COLO829 (cell line): ENCODE measurements around the gene SUGP2.

Experiments used
- DNase-seq: peaks from one replicate; pipeline ENCODE4 v3.0.0; 2012; ENCODE audit warnings: low spot score

SUGP2 gene

GRCh38 chr19:19033426-19034203 is at the start of gene SUGP2, which contains the start of gene ARMC6:
TSS of gene SUGP2 (minus strand) at chr19:19033517. CDS start at chr19:19031071, 2,446 bp downstream.
TSS of gene ARMC6 (plus strand) at chr19:19033603. CDS start at chr19:19034210, 607 bp downstream.
- peak; percentile 99 for DNase-seq

GRCh38 chr19:19081642-19082151 is 48.4 kb upstream of the SUGP2 start:
- DNase-seq: no peak

- no peak for DNase-seq
Measured at GRCh38 chr19:19079571-19079970, 46.3 kb upstream of the SUGP2 start.

- DNase-seq: no peak
Measured at GRCh38 chr19:19078801-19079200, 45.5 kb upstream of the SUGP2 start.

GRCh38 chr19:19077103-19077502 is 43.8 kb upstream of the SUGP2 start:
- DNase-seq: no peak

- DNase-seq: no peak
Measured at GRCh38 chr19:19076476-19076875, 43.2 kb upstream of the SUGP2 start.

GRCh38 chr19:19075126-19075525 is 41.8 kb upstream of the SUGP2 start:
- no peak for DNase-seq

GRCh38 chr19:19074196-19074882 is 41.0 kb upstream of the SUGP2 start:
- no peak for DNase-seq

GRCh38 chr19:19071897-19072296 is 38.6 kb upstream of the SUGP2 start:
- no peak for DNase-seq

GRCh38 chr19:19068659-19069654 is 35.6 kb upstream of the SUGP2 start:
- DNase-seq: no peak

- DNase-seq: no peak
Measured at GRCh38 chr19:19067276-19068072, 34.2 kb upstream of the SUGP2 start.

- DNase-seq: peak; percentile 46
Measured at GRCh38 chr19:19064811-19065745, 31.8 kb upstream of the SUGP2 start.

GRCh38 chr19:19064098-19064722 is 30.9 kb upstream of the SUGP2 start:
- peak; percentile 16 for DNase-seq

GRCh38 chr19:19063183-19064097 is 30.1 kb upstream of the SUGP2 start, which contains the start of gene SLC25A42:
TSS of gene SLC25A42 (plus strand) at chr19:19063994. CDS start at chr19:19096125, 32,131 bp downstream.
- peak; percentile 97 for DNase-seq

GRCh38 chr19:19062454-19063182 is 29.3 kb upstream of the SUGP2 start:
- DNase-seq: no peak

- DNase-seq: no peak
Measured at GRCh38 chr19:19061506-19061905, 28.2 kb upstream of the SUGP2 start.

GRCh38 chr19:19059837-19060611 is 26.7 kb upstream of the SUGP2 start:
- DNase-seq: no peak
